Parathyroid adenoma (tissue), 2 donors: ENCODE measurements around the gene MAGI2.

Source experiments
- H2AFZ ChIP-seq: fragments of 300-600 bp; sonication (generic); one replicate; pipeline ENCODE4 v1.7.0; 2017; ENCODE audit warnings: antibody characterized with exemption, mild to moderate bottlenecking
- H3K27ac ChIP-seq: fragments of 300-600 bp; sonication (generic); one replicate; pipeline ENCODE4 v1.7.0; 2017
- H3K27me3 ChIP-seq: fragments of 300-600 bp; sonication (generic); one replicate; pipeline ENCODE4 v1.7.0; 2017; ENCODE audit warnings: low read length; ENCODE audit not compliant: control insufficient read depth, insufficient read depth
- H3K36me3 ChIP-seq: fragments of 300-600 bp; sonication (generic); one replicate; pipeline ENCODE4 v1.7.0; 2017; ENCODE audit warnings: low read length; ENCODE audit not compliant: control insufficient read depth, insufficient read depth
- H3K4me1 ChIP-seq: fragments of 300-600 bp; sonication (generic); one replicate; pipeline ENCODE4 v1.7.0; 2017; ENCODE audit warnings: control low read depth
- H3K4me2 ChIP-seq: fragments of 300-600 bp; sonication (generic); one replicate; pipeline ENCODE4 v1.7.0; 2017; ENCODE audit warnings: low read length
- H3K4me3 ChIP-seq: fragments of 300-600 bp; sonication (generic); one replicate; pipeline ENCODE4 v1.7.0; 2017; ENCODE audit warnings: low read depth, low read length
- H3K79me2 ChIP-seq: fragments of 300-600 bp; sonication (generic); one replicate; pipeline ENCODE4 v1.7.0; 2017; ENCODE audit warnings: control low read depth
- H3K9ac ChIP-seq: fragments of 300-600 bp; sonication (generic); one replicate; pipeline ENCODE4 v1.7.0; 2017; ENCODE audit warnings: mild to moderate bottlenecking
- H3K9me3 ChIP-seq: fragments of 300-600 bp; sonication (generic); one replicate; pipeline ENCODE4 v1.7.0; 2017; ENCODE audit warnings: low read length; ENCODE audit not compliant: control insufficient read depth
- TF ChIP-seq, protein P1 (sequence below): fragments of 300-600 bp; sonication (generic); IDR thresholded peaks from one replicate; pipeline ENCODE4 v1.7.0; 2017; ENCODE audit warnings: antibody characterized with exemption, mild to moderate bottlenecking
- donor health status: primary hyperparathyroidism.

The MAGI2 gene

DNA sequence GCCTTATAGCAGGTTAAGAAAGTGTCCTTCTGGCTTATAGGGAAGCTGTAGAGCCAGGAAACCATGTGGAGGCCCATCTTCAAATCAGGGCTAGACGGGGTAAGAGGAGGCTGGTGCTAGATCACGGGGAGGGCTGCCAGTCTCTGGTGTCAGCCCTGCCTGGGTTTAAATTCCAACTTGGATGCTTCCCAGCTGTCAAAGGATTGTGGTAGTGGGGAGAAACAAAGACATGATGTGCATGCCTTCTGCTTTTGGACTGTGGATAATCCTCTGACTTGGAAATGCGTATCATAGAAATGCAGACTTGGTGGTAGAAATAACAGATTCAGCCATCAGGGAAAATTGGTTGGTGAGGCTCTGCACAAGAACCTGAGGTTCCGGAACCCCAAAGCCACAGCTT lies 1329.3 kb downstream of the MAGI2 start:
- no peaks in the 10 kb centered on the region for H3K79me2 ChIP-seq
- H3K4me2 ChIP-seq = no peak overlapping the region
- H3K9me3 ChIP-seq = no peaks in the 10 kb centered on the region
- no peaks in the 10 kb centered on the region for H3K27me3 ChIP-seq
- H3K4me1 ChIP-seq = no peaks in the 10 kb centered on the region
- no peak overlapping the region for H3K4me3 ChIP-seq
- H3K27ac ChIP-seq = no peak overlapping the region
- no peaks in the 10 kb centered on the region for H3K36me3 ChIP-seq
- H2AFZ ChIP-seq = no peak overlapping the region
- TF ChIP-seq, protein P1, sequence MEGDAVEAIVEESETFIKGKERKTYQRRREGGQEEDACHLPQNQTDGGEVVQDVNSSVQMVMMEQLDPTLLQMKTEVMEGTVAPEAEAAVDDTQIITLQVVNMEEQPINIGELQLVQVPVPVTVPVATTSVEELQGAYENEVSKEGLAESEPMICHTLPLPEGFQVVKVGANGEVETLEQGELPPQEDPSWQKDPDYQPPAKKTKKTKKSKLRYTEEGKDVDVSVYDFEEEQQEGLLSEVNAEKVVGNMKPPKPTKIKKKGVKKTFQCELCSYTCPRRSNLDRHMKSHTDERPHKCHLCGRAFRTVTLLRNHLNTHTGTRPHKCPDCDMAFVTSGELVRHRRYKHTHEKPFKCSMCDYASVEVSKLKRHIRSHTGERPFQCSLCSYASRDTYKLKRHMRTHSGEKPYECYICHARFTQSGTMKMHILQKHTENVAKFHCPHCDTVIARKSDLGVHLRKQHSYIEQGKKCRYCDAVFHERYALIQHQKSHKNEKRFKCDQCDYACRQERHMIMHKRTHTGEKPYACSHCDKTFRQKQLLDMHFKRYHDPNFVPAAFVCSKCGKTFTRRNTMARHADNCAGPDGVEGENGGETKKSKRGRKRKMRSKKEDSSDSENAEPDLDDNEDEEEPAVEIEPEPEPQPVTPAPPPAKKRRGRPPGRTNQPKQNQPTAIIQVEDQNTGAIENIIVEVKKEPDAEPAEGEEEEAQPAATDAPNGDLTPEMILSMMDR = no peak
- H3K9ac ChIP-seq = no peak overlapping the region

DNA sequence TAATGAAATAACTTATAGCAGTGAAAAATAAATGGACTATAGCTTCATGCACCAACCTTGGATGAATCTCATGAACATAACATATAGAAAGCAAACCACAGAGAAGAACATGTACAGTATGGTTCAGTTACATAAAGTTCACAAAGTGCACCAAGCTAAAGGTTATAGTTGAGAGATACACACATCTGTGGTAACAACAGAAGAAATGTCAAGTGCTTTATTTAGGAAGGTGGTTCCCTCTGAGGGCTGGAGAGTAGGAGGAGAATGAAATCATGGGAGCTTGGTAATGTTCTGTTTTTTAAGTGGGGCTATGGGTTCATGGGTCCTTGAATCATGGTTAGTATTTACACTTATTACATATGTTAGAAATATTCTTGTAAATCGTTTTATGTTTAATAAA lies 1331.6 kb downstream of the MAGI2 start:
- Histone ChIP-seq H3K4me2 (no peak overlapping the region), H3K27me3 (no peaks in the 10 kb centered on the region), H3K9ac (no peak overlapping the region), H3K27ac (no peak overlapping the region), H3K79me2 (no peaks in the 10 kb centered on the region), H3K36me3 (no peaks in the 10 kb centered on the region), H3K4me3 (no peak overlapping the region), H2AFZ (no peak overlapping the region), H3K4me1 (no peaks in the 10 kb centered on the region), H3K9me3 (no peaks in the 10 kb centered on the region)
- TF ChIP-seq, protein P1 = no peak

DNA sequence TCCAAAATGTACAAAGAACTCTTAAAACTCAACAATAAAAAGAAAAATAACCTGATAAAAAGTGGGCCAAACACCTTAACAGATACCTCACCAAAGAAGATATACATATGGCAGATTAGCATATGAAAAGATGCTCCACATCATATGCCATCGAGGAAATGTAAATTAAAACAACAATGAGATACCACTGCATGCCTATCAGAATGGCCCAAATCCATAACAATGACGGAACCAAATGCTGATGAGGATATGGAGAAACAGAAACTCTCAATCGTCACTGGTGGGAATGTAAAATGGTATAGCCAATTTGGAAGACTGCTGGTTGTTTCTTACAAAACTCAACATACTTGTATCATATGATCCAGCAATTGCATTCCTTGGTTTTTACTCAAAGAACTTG lies 1335.0 kb downstream of the MAGI2 start:
- Histone ChIP-seq H3K36me3 (no peaks in the 10 kb centered on the region), H3K9me3 (no peaks in the 10 kb centered on the region), H2AFZ (no peak overlapping the region), H3K4me2 (no peak overlapping the region), H3K27ac (no peak overlapping the region), H3K4me1 (no peaks in the 10 kb centered on the region), H3K27me3 (no peaks in the 10 kb centered on the region), H3K79me2 (no peaks in the 10 kb centered on the region), H3K9ac (no peak overlapping the region), H3K4me3 (no peak overlapping the region)
- TF ChIP-seq, protein P1 = no peak

DNA sequence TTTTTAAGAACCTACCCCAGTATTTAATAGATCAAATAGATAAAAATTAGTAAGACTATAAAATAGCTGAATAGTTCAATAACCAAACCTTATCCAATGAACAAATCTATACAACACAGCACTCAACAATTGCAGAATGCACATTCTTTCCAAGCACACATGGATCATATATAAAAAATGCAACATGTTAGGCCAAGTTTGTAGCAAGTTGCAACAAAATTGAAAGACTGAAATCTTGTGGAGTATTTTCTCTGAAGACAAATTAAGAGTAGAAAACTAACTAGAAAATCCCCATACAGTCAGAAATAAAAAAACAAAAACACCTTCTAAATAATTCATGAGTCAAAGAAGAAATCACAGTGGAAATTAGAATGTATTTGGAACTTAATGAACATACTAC lies 1337.6 kb downstream of the MAGI2 start:
- Histone ChIP-seq H3K4me3 (no peak overlapping the region), H2AFZ (no peak overlapping the region), H3K9ac (no peak overlapping the region), H3K9me3 (no peaks in the 10 kb centered on the region), H3K4me2 (no peak overlapping the region), H3K79me2 (no peaks in the 10 kb centered on the region), H3K4me1 (no peaks in the 10 kb centered on the region), H3K36me3 (no peaks in the 10 kb centered on the region), H3K27me3 (no peaks in the 10 kb centered on the region), H3K27ac (no peak overlapping the region)
- TF ChIP-seq, protein P1 = no peak

DNA sequence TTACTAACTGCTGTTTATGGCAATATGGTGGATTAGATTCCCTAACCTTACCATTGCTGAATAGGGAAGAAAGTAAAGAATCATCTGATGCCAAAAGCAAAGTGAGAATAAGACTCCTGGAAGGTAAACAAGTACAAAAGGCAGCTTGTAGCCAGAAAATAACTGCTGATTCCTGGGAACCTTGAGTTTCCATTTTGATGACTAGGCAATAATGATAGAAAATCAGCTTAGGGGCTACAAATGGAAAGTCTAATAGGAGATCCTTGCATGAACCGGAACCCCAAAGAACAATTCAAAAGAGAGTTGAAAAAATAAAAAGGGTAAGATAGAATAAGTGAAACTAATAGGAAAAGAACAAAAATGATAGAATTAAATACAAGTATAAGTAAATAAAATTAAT lies 1338.5 kb downstream of the MAGI2 start:
- Histone ChIP-seq H3K4me3 (no peak overlapping the region), H2AFZ (no peak overlapping the region), H3K4me2 (no peak overlapping the region), H3K9me3 (no peaks in the 10 kb centered on the region), H3K27ac (no peak overlapping the region), H3K36me3 (no peaks in the 10 kb centered on the region), H3K79me2 (no peaks in the 10 kb centered on the region), H3K9ac (no peak overlapping the region), H3K4me1 (no peaks in the 10 kb centered on the region), H3K27me3 (no peaks in the 10 kb centered on the region)
- TF ChIP-seq, protein P1 = no peak
